GM19397 (cell line): Measurements from ENCODE around the gene CLEC4E.
A peak's percentile ranks its signal among the peaks of the same experiment; 100 is the strongest.
"Not testable (repeated sequence)": the region's sequence is repeated elsewhere in the genome, so short reads cannot be mapped to it uniquely, and the experiment has no call there.

ENCODE experiments used
- ATAC-seq: cut with Tn5 transposase; IDR thresholded peaks from one replicate; pipeline ENCODE4 v1.9.1; 2021; ENCODE audit warnings: mild to moderate bottlenecking, moderate library complexity; ENCODE audit not compliant: unreplicated experiment

Gene CLEC4E

DNA sequence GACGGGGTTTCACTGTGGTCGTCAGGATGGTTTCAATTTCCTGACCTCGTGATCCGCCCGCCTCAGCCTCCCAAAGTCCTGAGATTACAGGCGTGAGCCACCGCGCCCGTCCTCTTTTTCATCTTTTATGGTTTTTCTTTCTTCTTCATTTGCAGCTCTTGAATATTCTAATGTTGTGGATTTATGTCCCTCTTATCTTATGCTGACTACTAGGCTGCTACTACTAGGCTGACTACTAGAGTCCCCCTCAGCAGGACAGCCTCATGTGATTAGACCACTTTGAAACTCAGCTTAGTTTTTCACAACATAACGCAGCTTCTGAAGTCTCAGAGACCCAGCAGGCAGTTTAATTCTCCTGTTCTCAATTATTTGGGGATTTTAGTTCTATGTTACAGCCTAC is 857 bp upstream of the CLEC4E start:
- no peak for ATAC-seq

DNA sequence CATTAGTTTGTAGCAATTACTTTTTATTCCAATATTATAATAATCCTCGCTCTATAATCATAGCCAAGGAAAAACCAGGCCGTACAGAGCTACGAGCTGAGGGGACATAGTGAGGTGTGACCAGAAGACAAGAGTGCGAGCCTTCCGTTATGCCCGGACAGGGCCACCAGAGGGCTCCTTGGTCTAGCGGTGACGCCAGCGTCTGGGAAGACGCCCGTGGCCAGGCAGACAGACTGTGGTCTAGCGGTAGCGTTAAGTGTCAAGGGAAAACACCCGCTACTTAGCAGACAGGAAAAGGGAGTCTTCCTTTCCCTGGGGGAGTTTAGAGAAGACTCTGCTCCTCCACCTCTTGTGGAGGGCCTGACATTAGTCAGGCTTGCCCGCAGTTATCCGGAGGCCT is 2.9 kb downstream of the CLEC4E start:
- ATAC-seq, result not testable (repeated sequence)

DNA sequence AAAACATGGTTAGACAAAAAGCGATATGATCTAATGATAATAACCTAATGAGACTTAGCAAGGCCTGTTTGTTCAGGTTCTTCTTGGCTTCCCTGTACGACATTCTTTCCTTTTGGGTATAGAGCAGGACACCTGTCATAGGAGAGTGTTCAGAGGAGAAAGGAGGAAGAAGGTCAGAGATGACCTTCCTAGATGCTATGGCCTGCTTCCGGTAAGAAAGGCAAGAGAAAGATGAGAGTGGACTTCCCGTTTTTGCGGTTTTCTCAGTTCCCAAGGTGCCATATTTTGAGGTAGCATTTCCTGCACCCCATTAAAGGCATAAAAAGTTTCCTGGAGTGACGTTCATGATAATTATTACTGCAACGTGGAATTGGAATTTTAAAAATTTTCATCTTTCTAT is 8.7 kb downstream of the CLEC4E start:
- no peak for ATAC-seq

DNA sequence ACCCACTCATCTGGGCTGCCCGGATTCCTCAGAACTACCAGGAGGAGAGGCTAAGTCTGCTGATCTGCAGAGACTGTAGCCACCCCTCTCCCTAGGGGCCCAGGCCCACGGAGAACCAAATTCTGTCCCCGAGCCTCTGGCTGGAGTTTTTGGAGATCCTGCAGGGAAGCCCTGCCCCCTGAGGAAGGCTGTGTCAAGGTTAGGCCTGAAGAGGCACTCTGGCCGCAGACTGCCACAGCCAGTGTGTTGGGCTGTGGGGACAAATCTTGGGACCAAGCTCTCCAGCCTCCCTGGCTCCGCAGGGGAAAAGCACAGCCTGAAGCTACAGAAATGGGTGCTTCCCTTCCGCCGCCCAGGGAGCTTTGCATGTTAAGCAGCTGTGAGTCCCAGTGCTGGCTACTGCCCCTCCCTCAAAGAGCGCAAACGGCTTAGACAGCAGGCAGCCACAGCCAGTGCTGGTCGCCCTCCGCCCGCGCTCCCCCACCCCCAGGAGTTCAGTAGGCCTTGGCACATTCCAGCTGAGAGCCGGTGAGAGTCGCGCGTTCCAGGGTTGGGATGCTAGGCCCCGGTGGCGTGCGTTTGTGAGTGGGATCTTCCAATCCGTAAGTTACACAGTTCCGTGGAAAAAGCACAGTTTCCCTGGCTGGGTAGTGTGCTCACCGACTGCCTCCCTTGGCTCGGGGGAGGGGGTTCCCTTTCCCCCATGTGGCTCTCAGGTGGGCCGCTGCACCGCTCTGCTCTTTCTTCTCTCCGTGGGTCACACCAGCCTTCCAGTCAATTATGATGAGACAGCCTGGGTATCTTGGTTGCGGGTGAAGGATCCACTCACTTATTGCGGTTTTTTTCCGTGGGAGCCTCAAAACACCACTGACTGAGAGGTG is 13.2 kb downstream of the CLEC4E start:
- ATAC-seq, result no peak

DNA sequence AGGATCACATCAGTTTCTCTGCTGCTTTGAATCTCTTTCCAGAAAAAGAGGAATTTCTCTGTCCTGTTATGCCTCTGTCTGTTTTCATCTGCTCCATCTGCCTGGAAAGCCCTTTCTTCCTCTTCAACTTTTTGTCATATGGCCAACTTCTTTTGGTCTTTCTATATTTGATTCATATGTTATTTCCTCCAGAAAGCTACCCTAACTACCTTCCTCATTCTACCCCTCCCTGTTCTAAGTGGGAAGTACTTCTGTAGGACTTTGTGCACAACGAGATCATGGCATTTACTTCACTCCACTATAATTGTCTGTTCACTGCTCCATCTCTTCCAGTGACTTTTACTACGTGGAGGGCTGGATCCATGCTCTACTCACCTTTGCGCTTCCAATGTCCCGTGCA is 21.5 kb downstream of the CLEC4E start:
- ATAC-seq, result no peak

DNA sequence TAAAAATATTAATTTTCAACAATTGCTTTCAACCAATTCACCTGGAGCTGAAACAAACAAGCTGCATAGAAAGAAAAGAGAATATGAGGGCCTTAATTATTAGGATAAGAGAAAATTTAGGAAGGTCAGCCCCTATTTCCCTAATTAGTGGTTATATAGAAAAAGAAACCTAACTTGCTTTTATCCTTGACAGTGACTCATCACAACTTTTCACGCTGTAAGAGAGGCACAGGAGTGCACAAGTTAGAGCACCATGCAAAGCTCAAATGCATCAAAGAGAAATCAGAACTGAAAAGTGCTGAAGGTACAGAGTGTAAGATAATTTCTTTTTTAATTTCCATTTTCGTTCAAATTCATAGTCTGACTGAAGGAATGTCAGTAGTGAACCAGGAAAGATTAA is 22.7 kb downstream of the CLEC4E start:
- no peak for ATAC-seq

DNA sequence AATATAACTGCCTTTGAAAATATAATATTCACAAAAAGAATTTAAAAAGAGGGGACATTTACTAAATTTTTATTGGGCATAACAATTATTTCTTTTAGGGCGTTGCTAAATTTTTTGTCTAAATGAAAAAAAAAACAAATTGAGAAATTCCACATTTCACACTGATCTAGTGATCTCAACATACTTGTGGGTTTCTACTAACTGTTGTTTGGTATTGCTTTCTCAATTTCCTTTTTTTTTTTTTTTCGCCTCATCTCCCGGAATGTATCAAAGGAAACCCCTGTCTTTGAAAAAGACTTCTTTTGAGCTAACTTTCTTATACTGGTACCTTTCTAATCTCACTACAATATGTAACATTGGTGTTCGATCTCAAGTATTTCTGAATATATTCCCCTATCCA is 27.4 kb downstream of the CLEC4E start, which contains the start of gene CLEC4D:
CLEC4D (plus strand) TSS at position 248 of the 400 bp plus-strand sequence. CDS start 230 bp downstream, outside the sequence.
- ATAC-seq, result no peak

DNA sequence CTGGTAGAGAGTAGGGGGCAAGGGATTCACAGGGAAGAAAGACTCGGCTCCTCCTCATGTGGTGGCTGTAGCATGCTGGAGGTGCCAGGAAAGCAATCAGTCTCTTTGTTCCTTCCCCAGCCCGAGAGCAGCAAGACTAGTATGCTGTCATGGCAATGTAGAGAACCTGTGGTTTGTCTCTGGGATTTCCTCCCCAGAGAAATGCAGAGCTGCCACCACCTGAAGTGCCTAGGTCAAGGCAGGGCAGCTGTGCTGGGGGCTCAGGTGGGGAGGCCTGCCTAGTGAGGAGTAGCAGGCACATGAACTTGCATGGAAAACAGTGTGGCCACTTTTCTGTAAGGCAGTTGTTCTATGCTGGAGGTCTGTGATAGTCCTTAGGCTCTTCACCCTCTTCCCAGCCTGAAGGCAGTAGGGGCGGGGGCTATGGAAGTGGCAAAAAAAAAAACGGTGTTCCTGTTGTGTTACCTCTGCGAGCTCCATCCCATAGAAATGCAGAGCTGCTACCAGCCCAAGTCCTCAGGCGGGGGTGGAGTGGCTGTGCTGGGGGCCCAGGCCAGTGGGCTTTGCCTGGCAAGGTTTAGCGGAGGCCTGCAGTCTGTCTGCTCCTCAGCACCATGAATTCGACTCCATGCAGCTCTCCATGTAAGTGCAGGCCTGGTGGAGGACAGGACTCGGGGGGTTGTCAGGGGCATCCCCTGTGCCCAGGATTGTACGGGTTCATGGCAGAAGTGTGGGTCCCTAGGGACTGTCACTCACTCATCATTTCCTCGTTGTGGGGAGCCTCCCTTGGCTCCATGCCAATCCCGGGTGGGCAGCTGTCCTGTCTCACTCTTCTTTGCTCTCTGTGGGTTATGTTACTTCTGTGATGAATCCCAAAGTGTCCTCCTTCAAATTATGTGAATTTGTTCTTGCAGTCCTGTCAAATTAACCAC is 31.5 kb downstream of the CLEC4E start:
- no peak for ATAC-seq

DNA sequence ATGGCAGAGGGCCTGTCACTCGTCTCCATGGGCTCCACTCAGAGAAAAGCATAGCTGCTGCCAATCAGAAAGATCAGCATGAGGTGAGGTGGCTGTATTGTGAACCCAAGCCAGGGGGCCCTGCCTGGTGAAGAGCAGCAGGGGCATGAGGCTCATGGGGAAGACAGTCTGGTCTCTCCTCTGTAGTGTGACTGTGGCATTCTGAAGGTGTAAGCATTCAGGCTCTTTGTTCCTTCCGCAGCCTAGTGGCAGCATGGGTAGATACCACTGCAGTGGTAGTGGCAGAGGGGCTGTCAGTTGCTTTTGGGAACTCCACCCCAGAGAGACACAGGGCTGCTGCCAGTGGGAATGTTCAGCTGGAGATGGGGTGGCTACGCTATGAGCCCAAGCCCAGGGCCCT is 32.5 kb downstream of the CLEC4E start:
- ATAC-seq, result no peak

DNA sequence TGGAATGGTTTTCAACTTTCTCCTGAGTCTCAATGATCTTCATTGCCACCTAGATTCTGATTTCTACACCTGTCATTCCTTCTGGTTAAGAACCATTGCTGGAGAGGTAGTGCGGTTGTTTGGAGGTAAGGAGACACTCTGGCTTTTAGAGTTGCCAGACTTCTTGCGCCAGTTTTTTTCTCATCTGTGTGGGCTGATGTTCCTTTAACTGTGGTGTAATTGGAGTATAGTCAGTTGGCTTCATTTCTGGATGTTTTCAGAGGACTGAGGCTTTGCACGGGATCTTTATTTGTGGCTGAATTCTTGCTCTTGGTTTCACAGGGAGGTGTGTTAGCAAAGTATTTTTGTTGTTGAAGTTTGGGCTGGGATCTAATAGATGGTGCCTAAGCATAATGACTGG is 33.1 kb downstream of the CLEC4E start:
- ATAC-seq, result no peak

DNA sequence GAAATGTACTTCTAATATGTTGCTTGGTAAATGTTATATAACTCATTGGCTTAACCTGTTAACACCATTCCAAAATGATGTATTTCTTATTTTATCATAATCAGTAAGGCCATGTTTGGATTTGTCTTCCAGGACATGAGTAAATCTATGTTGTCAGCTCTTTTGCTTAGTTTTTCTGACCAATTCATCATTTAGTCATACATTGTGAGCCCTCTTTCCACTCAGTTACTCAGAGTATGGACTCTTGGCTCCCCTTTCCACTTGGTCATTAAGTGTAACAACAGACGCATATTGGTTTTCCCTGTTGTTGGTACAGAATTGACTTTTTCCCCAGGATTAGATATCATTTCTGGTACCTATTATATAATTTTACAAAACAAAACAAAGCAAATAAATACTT is 36.4 kb downstream of the CLEC4E start:
- no peak for ATAC-seq

DNA sequence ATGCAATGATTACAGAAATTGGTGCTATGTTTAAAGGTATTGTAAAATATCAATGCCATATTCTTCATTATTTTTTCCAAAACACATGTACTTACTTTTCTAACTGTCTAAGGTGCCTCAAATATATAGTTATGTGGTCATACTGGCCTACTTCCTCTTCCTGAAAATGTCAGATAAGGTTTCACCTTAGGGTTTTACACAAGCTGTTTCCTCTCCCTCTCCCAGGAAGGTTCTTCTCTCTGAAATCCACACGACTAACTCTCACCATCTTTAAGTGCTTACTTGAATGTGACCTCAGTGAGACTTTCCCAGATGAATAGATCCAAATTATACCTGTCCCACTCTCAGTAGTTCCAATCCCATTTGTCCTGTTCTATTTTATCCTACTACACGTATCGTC is 39.0 kb downstream of the CLEC4E start:
- no peak for ATAC-seq

DNA sequence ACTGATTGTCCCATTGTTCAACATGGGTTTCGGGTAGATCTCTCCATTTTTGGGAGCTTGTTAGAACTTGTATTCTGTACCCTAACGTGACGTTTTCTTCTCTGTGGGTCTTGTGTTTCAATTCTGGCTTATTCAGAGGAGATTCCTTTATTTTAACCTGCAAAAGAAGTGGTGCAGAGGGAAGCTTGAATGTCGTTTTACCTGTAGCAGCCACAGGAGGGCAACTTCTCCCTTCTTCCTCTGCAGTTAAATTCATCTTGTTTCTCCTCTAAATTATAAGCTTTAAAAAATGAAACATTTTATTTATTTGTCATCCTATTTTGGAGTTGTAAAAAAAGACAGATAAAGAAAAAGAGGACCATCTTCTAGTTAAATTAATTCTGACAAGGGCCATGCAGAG is 41.1 kb downstream of the CLEC4E start:
- no peak for ATAC-seq

DNA sequence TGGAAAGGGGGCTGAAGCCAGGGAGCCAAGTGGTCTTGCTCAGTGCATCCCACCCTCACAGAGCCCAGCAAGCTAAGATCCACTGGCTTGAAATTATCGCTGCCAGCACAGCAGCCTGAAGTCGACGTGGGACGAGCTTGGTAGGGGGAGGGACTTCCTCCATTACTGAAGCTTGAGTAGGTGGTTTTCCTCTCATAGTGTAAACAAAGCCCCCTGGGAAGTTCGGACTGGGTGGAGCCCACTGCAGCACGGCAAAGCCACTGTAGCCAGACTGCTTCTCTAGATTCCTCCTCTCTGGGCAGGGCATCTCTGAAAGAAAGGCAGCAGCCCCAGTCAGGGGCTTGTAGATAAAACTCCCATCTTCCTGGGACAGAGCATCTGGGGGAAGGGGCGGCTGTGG is 44.6 kb downstream of the CLEC4E start:
- ATAC-seq, result not testable (repeated sequence)

DNA sequence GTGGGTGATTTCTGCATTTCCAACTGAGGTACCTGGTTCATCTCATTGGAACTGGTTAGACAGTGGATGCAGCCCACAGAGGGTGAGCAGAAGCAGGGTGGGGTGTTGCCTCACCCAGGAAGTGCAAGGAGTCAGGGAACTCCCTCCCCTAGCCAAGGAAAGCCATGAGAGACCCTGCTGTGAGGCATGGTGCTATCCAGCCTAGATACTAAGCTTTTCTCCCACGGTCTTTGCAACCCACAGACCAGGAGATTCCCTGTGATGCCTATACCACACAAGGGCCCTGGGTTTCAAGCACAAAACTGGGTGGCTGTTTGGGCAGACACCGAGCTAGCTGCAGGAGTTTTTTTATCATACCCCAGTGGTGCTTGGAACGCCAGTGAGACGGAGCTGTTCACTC is 45.0 kb downstream of the CLEC4E start:
- ATAC-seq, result not testable (repeated sequence)

DNA sequence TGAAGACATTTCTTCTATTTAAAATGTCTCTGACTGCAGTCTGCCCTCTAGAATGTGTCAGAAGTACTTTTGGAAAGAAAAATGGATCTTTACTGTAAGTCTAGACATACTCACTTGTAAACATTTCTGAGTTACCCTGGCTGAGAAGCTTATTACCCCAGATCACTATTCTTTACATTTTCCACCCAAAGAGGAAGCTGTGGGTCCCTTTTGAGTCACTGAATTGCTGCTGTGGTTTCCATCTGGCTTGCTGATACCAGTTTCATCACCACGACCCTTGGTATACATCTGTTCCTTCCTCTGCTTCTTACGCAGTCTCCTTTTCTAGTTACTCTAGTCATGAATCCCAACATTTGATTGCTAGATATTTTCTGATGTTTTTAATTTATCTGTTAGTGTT is 47.6 kb downstream of the CLEC4E start:
- peak; percentile 93 for ATAC-seq

DNA sequence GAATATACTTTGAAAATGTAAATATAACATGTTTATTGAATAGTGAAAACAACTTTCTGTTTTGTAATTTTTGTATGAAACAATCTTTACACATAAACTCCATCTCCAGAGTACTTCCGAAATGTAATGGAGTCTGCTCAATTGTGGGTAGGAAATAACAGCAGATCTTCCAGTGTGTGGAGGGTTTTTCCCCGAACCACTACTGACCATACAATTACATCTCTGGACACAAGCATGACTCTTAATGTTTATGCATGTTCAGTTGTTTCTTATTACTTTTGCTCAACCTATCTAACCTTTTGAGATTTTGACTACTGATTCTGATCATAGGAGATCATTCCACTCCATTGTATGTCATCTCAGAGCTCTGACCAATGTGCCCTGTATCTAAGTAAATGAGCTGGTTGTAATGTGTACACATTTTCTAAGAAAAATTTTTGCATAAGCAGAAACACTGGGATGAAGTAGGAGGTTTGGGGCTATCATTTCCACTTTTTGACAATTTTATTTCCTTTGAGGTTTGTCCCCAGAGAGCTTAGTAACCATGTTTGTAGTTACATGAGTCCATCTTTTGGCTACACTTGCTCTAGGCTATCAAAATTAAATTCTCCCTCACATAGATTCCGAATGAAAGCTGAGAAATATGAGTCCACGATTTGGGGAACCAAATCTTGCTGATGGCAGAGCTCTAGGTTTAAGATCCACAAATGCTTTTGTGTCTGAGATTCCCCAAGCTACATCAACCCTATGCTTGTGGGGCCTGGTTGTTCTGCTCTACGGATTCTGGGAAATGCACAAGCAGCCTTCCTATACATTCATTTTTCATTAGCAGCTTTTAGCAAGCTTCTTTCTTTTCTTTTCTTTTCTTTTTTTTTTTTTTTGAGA is 48.8 kb downstream of the CLEC4E start:
- ATAC-seq, result no peak
